GM18858 (cell line): Measurements from ENCODE around the gene CIC.

Experiments
- ATAC-seq: cut with Tn5 transposase; IDR thresholded peaks from one replicate; pipeline ENCODE4 v1.9.1; 2021; ENCODE audit not compliant: unreplicated experiment

CIC gene

DNA sequence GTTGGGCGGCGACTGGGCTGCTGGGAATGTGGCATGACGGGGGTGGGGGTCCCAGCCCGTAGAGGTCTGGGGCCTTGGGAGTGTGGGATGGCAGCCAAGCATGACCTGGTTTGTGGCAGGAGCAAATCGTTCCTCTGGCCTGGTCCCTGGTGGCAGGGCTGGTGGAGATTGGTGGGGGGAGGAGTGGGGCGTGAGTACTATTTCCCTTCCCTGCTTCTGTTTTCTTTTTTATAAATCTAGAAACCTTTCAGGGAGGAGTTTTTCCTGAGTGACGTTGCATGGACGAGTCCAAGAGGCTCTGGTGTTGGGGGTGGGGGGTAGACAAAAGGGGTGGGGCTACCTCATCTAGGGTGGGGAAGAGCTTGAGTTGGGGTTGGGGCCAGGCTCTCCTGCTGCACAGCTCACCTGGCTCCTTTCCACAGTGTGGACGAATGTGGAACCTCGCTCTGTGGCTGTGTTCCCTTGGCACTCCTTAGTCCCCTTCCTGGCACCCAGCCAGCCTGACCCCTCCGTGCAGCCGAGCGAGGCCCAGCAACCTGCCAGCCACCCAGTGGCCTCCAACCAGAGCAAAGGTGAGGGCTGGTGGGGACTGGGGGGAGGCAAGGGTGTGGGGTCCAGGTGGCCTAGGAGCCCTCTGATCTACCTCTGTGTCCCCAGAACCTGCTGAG lies 17.4 kb downstream of the CIC start:
- no peak for ATAC-seq

DNA sequence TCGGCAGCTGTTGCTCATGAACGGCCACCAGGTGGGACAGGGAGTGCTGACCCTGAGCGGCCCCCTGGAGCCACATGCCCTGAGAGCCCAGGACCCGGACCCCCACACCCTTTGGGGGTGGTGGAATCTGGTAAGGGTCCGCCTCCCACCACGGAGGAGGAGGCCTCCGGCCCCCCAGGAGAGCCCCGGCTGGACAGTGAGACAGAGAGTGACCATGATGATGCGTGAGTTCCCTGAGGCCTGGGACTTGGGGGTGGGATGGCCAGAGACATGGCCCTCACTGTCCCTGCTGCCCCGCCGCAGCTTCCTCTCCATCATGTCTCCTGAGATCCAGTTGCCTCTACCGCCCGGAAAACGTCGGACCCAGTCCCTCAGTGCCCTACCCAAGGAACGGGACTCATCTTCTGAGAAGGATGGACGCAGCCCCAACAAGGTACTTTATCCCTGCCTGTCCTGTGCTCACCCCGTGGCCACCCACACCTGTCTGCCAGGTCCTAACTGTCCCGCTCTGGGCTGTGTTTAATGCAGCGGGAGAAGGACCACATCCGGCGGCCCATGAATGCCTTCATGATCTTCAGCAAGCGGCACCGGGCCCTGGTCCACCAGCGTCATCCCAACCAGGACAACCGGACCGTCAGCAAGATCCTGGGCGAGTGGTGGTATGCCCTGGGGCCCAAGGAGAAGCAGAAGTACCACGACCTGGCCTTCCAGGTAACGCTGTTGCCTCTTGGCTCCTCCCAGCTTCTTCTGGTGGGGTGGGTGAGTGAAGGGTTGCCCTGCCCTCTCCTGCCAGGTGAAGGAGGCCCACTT lies 18.2 kb downstream of the CIC start:
- ATAC-seq = no peak

DNA sequence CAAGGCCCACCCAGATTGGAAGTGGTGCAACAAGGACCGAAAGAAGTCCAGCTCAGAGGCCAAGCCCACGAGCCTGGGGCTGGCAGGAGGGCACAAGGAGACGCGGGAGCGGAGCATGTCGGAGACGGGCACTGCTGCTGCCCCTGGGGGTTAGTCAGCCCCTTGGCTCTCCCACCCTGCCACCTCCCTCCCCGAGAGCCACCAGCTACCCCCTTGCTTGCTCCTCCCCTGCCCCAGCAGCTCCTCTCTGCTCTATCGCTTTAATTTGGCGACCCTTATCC lies 18.7 kb downstream of the CIC start:
- no peak for ATAC-seq

DNA sequence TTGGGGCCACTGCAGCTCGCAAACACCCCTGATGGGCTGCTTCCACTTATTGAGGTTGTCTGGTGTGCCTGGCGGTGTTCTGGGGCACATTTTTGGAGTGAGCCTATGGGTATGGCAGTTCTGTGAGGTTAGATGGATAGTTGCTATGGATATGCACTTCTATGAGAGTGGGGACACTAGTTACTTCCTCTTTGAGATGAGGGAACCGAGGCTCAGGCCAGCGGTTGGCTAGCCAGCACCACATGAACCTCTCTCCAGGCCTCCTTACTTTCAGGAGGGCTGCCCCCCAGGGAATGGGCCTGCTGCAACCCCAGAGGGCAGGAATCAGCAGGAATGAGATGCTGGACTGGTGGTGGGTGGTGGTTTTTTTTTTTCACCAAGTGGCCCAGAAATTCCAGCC lies 19.3 kb downstream of the CIC start:
- no peak for ATAC-seq

DNA sequence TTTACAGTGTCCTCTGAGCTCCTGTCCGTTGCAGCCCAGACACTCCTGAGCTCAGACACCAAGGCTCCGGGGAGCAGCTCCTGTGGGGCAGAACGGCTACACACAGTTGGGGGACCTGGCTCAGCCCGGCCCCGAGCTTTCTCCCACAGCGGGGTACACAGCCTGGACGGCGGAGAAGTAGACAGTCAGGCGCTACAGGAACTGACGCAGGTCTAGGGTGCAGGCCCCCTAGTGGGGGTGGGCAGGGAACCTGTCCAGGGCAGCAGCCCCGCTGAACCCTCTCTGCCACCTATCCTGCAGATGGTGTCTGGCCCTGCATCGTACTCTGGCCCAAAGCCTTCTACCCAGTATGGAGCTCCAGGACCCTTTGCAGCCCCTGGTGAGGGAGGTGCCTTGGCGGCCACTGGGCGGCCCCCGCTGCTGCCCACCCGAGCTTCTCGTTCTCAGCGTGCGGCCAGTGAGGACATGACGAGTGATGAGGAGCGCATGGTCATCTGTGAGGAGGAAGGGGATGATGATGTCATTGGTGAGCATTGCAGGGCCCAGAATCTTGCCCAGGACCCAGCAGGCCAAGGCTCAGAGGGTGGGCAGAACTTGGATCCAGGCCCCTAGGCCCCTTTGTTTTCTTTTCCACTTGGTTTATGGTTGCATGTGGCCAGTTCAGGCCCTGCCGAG lies 20.0 kb downstream of the CIC start:
- ATAC-seq = no peak

DNA sequence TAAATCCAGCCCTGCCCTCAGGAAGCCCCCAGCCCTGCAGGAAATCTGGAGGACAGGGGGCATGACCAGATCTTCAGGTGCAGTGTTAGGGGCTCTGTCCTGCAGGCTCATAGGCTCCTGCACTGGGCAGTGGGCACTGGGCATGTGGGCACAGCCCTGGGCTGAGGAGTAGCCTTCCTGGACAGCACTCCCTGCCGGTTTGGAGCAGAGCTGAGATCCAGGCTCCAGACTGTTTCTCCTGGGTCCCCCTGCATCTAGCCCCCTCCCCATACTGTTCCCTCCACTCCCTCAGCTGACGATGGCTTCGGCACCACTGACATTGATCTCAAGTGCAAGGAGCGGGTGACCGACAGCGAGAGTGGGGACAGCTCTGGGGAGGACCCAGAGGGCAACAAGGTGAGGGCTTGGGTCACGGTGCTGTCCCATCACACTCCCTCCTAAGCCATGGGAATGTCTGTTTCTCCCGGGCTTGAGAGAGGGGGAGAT lies 20.5 kb downstream of the CIC start:
- ATAC-seq = no peak

DNA sequence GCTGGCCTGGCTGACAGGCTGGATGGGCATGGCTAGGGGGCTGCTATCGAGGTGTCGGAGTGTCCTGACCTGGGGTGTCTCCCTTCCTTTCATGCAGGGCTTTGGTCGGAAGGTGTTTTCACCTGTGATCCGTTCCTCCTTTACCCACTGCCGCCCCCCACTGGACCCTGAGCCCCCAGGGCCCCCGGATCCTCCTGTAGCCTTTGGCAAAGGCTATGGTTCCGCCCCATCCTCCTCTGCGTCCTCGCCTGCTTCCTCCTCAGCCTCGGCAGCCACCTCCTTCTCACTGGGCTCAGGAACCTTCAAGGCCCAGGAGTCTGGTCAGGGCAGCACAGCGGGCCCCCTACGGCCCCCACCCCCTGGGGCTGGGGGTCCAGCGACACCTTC lies 21.1 kb downstream of the CIC start:
- ATAC-seq = no peak

DNA sequence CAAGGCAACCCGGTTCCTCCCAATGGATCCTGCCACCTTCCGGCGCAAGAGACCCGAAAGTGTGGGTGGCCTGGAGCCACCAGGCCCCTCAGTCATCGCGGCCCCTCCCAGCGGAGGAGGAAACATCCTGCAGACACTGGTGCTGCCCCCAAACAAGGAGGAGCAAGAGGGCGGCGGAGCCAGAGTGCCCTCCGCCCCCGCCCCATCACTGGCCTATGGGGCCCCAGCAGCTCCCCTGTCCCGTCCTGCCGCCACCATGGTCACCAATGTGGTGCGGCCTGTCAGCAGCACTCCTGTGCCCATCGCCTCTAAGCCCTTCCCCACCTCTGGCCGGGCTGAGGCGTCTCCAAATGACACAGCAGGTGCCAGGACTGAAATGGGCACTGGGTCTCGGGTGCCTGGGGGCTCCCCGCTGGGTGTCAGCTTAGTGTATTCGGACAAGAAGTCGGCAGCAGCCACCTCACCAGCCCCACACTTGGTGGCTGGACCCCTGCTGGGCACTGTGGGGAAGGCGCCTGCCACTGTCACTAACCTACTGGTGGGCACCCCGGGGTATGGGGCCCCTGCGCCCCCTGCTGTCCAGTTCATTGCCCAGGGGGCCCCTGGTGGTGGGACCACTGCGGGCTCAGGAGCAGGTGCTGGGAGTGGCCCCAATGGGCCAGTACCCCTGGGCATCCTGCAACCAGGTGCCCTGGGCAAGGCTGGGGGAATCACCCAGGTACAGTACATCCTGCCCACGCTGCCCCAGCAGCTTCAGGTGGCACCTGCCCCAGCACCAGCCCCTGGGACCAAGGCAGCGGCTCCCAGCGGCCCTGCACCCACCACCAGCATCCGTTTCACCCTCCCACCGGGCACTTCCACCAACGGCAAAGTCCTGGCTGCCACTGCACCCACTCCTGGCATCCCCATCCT lies 21.7 kb downstream of the CIC start:
- ATAC-seq = no peak

DNA sequence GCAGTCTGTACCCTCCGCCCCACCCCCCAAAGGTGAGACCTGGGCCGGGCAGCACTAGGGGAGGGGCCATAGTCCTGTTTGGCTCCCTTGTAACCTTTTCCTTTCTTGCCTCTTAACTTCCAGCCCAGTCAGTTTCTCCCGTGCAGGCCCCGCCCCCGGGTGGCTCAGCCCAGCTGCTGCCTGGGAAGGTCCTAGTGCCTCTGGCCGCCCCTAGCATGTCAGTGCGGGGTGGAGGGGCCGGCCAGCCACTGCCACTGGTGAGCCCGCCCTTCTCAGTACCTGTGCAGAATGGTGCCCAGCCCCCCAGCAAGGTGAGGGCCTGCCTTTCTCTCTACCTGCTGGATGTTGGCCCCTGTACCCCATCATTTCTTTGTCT lies 22.4 kb downstream of the CIC start:
- ATAC-seq = no peak

DNA sequence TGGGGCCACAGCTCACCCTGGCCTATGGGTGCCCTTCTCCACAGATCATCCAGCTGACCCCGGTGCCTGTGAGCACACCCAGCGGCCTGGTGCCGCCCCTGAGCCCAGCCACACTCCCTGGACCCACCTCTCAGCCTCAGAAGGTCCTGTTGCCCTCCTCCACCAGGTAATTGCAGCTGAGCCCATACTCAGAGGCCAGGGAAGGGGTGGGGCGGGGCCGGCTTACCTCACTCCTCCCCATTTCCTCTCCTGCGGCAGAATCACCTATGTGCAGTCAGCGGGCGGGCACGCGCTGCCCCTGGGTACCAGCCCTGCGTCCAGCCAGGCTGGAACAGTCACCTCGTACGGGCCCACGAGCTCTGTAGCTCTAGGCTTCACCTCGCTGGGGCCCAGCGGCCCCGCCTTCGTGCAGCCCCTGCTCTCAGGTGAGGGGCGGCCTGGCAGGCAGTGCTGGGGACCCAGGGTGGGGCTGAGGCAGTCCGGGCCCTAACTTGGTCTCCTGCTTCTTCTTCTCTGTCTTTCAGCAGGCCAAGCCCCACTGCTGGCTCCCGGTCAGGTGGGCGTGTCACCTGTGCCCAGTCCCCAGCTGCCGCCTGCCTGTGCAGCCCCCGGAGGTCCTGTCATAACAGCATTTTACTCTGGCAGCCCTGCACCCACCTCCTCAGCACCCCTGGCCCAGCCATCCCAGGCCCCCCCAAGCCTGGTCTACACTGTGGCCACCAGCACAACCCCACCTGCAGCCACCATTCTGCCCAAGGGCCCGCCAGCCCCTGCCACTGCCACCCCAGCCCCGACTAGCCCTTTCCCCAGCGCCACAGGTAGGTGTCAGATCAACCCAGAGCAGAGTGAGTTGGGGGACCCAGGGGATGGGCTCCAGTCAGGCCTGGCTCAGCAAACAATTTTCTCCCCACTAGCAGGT lies 23.2 kb downstream of the CIC start:
- ATAC-seq = no peak

DNA sequence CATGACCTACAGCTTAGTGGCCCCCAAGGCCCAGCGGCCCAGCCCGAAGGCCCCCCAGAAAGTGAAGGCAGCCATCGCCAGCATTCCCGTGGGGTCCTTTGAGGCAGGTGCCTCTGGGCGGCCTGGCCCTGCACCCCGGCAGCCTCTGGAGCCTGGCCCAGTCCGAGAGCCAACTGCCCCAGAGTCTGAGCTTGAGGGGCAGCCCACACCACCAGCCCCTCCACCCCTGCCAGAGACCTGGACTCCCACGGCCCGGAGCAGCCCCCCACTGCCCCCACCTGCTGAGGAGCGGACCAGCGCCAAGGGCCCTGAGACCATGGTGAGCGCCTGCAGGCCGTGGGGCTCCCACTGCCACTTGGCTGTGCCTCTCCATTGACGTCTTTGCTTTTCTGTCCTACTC lies 23.9 kb downstream of the CIC start:
- no peak for ATAC-seq

DNA sequence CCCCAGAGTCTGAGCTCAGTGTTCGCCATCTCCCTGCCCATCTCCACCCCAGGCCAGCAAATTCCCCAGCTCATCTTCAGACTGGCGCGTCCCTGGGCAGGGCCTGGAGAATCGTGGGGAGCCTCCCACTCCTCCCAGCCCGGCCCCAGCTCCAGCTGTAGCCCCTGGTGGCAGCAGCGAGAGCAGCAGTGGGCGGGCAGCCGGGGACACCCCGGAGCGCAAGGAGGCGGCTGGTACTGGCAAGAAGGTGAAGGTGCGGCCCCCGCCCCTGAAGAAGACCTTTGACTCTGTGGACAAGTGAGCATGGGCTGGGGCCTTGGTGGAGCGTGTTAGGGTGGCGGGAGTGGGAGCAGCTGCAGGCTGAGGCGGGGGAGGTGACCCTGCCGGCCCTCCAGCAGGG lies 24.5 kb downstream of the CIC start:
- ATAC-seq = no peak

DNA sequence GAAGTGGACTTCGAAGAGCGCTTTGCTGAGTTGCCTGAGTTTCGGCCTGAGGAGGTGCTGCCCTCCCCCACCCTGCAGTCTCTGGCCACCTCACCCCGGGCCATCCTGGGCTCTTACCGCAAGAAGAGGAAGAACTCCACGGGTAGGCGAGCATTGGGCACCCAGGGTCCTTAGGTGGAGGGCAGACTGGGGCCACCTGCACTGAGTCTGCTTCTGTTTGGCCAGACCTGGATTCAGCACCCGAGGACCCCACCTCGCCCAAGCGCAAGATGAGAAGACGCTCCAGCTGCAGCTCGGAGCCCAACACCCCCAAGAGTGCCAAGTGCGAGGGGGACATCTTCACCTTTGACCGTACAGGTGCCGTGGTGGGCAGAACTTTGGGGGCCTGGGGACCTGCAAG lies 24.9 kb downstream of the CIC start:
- no peak for ATAC-seq

DNA sequence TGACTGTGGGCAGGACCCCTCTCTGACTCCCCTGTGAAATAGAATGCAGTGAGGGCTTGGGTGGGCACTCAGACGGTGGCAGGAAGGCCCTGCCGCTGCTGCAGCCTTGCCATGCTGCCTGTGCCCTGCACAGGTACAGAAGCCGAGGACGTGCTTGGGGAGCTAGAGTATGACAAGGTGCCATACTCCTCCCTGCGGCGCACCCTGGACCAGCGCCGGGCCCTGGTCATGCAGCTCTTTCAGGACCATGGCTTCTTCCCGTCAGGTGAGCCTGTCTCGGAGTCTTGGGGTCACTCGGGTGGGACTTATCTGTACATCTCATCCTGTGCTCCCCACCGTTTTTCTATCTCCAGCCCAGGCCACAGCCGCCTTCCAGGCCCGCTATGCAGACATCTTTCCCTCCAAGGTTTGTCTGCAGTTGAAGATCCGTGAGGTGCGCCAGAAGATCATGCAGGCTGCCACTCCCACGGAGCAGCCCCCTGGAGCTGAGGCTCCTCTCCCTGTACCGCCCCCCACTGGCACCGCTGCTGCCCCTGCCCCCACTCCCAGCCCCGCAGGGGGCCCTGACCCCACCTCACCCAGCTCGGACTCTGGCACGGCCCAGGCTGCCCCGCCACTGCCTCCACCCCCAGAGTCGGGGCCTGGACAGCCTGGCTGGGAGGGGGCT lies 25.6 kb downstream of the CIC start:
- no peak for ATAC-seq

DNA sequence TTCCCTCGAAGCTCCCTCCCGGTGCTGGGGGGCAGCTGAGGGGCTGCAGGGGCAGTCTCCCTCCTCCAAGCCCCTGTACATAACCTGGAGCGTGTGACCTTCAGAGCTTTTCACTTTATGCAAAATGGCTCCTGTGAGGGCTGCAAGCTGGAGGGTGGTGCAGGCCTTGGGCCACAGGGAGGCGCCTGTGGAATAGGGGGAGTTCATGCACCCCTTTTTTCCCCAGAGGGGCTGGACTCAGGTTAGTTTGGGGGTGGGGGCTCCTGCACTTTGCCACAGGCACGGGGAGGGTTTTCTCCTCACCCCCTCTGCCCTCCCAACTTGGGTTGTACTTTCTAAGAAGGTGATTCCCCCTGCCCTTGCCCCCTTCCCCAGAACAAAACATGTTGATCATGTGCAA lies 26.3 kb downstream of the CIC start:
- no peak for ATAC-seq

DNA sequence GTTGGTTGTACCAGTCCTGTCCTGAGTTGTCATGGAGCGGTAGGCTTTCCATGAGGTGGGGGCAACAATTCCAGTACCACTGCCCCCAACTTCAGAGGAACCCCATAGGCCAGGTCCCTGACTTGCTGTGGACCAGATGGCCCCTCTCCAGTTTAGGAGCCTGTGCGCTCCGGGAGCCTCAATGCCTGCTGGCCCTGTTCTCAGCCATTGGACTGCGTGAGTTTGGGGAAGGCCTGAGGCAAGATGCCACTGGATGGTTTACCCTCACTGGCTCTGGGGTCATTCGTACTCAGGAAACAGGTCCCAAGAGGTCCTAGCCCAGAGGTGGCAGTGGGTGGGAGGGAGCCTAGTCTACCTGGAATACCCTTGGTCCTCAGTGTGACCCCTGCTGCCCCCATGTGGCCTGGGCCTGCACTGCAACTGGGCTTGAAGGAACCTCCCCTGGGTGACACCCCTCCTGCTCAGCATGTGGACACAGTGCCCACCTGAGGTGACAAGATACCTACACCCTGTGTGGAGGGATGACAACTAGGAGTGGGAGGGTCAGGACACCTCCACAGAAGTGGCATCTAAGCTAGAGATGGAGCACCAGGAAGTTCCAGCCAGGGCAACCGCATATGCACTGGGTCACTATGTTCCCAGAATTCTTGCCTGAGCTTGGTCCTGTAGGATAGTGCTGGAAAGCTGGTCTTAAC lies 26.9 kb downstream of the CIC start:
- no peak for ATAC-seq

DNA sequence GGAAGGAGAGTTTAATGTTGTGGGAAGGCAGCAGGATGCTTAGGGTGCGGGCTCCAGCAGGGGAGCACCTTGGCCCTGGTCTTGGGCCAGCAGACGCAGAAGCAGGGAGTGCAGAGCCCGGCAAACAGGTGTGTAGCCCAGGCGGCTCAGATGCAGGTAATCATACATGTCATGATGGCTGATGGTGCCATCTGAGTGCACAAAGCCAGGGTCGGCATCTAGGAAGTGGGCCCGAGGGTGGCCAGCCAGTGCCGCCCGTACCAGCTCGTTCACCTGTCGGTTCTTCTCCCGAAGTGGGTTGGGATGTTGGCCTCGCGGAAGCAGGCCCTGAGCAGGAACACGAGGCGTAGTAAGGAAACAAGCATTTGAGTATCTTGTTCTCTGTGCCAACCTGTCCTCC lies 28.0 kb downstream of the CIC start:
- no peak for ATAC-seq

DNA sequence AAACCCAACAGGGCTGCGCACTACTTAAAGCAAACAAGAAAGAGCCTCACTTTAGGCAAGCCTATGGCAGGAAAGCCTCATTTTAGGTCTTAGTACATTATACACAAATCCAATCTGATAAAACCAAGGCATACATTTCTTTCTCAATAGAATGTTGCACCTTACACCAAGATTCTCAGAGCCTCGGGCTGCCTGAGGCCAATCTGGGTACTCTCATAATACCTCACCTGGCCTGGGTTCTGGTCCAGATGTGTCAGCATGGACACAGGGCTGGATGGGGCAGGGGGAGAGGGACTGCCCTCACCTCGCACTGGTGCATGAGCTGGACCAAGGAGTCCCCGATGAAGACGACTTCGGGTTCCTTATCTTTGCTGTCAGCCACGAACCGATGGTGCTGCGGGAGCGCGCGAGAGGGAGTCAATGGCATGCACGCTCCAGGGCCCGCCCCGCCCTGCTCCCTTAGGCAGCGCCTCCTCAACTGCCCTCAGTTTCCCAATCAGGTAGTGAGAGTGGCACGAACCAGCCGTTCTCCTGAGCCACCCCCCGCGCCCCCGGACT lies 32.7 kb downstream of the CIC start, which contains the start of gene PRR19:
Gene PRR19, plus strand, starts transcription at position 487 of the 558 bp plus-strand sequence. CDS start 7,453 bp downstream, outside the sequence.
- ATAC-seq = no peak

DNA sequence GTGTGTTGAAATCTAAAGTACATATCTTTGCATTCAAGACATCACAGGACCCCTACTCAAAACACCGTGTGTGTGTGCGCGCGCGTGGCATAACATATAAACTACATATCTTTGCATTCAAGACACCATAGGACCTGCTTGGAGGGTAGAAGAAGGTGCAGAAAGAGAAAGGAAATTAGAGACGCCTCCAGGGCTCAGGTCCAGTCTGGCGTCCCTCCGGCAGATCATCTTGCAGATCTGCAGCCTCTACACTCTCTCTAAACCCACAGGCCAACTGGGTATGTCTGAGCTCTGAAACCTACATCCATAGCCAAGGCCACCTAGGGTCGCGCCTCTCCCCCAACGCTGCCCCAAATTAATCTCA lies 34.0 kb downstream of the CIC start:
- no peak for ATAC-seq
